Measurements from ENCODE around the gene NEK7.

NEK7 gene

GRCh38 chr1:198276241-198276640, 119.4 kb downstream of the NEK7 start:
- Histone ChIP-seq H3K4me2 (ENCODE audit: low read length) (no peak overlapping the region), H4K20me1 (ENCODE audit: insufficient read depth, low read length) (no peaks in the 10 kb centered on the region), H3K4me1 (ENCODE audit: insufficient read depth, low read length, severe bottlenecking) (no peaks in the 10 kb centered on the region), H3K79me2 (ENCODE audit: insufficient read depth, low read length) (no peaks in the 10 kb centered on the region), H3K27ac (ENCODE audit: low read depth, low read length, poor library complexity, severe bottlenecking) (no peak overlapping the region), H3F3A (ENCODE audit: insufficient read depth, low read length) (no peaks in the 10 kb centered on the region; the same call in 1 of the 2 replicates), H3K9me2 (ENCODE audit: low read depth, low read length) (no peaks in the 10 kb centered on the region), H3K36me3 (ENCODE audit: insufficient read depth, low read length) (no peaks in the 10 kb centered on the region), H3K4me3 (ENCODE audit: low read depth, low read length, poor library complexity, severe bottlenecking) (no peak overlapping the region), H3K9ac (ENCODE audit: low read length) (no peak overlapping the region), H2AFZ (ENCODE audit: low read length) (no peak overlapping the region), H3K27me3 (ENCODE audit: insufficient read depth, low read length) (no peaks in the 10 kb centered on the region), H3K9me3 (ENCODE audit: low read length) (no peaks in the 10 kb centered on the region)
- TF ChIP-seq CTCF (IDR thresholded peaks at IDR 0.05; ENCODE audit: low read length) (no peak), EZH2 (IDR thresholded peaks at IDR 0.05; ENCODE audit: borderline replicate concordance, low read length) (no peak)

GRCh38 chr1:198278943-198279342, 122.1 kb downstream of the NEK7 start:
- Histone ChIP-seq H3K4me1 (ENCODE audit: insufficient read depth, low read length, severe bottlenecking) (peaks cover 7% of the 10 kb centered on the region), H3K79me2 (ENCODE audit: insufficient read depth, low read length) (no peaks in the 10 kb centered on the region), H4K20me1 (ENCODE audit: insufficient read depth, low read length) (no peaks in the 10 kb centered on the region), H3K36me3 (ENCODE audit: insufficient read depth, low read length) (no peaks in the 10 kb centered on the region), H3K9me3 (ENCODE audit: low read length) (no peaks in the 10 kb centered on the region), H3K9me2 (ENCODE audit: low read depth, low read length) (no peaks in the 10 kb centered on the region), H3K9ac (ENCODE audit: low read length) (no peak overlapping the region), H2AFZ (ENCODE audit: low read length) (no peak overlapping the region), H3K4me2 (ENCODE audit: low read length) (no peak overlapping the region), H3K4me3 (ENCODE audit: low read depth, low read length, poor library complexity, severe bottlenecking) (no peak overlapping the region), H3K27ac (ENCODE audit: low read depth, low read length, poor library complexity, severe bottlenecking) (no peak overlapping the region), H3F3A (ENCODE audit: insufficient read depth, low read length) (no peaks in the 10 kb centered on the region), H3K27me3 (ENCODE audit: insufficient read depth, low read length) (no peaks in the 10 kb centered on the region)
- TF ChIP-seq EZH2 (IDR thresholded peaks at IDR 0.05; ENCODE audit: borderline replicate concordance, low read length) (no peak), CTCF (IDR thresholded peaks at IDR 0.05; ENCODE audit: low read length) (no peak)

GRCh38 chr1:198280080-198280479, 123.3 kb downstream of the NEK7 start:
- Histone ChIP-seq H3K4me1 (ENCODE audit: insufficient read depth, low read length, severe bottlenecking) (peaks cover 12% of the 10 kb centered on the region), H3K4me2 (ENCODE audit: low read length) (no peak overlapping the region), H3K79me2 (ENCODE audit: insufficient read depth, low read length) (no peaks in the 10 kb centered on the region), H3K36me3 (ENCODE audit: insufficient read depth, low read length) (no peaks in the 10 kb centered on the region), H3K27me3 (ENCODE audit: insufficient read depth, low read length) (no peaks in the 10 kb centered on the region), H3K27ac (ENCODE audit: low read depth, low read length, poor library complexity, severe bottlenecking) (no peak overlapping the region), H3K9ac (ENCODE audit: low read length) (no peak overlapping the region), H3F3A (ENCODE audit: insufficient read depth, low read length) (no peaks in the 10 kb centered on the region), H4K20me1 (ENCODE audit: insufficient read depth, low read length) (no peaks in the 10 kb centered on the region), H3K4me3 (ENCODE audit: low read depth, low read length, poor library complexity, severe bottlenecking) (no peak overlapping the region), H3K9me2 (ENCODE audit: low read depth, low read length) (no peaks in the 10 kb centered on the region), H2AFZ (ENCODE audit: low read length) (no peak overlapping the region), H3K9me3 (ENCODE audit: low read length) (no peaks in the 10 kb centered on the region)
- TF ChIP-seq EZH2 (IDR thresholded peaks at IDR 0.05; ENCODE audit: borderline replicate concordance, low read length) (no peak), CTCF (IDR thresholded peaks at IDR 0.05; ENCODE audit: low read length) (no peak)

Measured in OCI-LY1 (cell line).